GM19238 (cell line): ENCODE measurements around the gene SCN10A.

Source experiments
- DNase-seq: peaks from one replicate; pipeline ENCODE4 v3.0.0; 2011; ENCODE audit warnings: low spot score; ENCODE audit not compliant: insufficient read length

SCN10A gene

GRCh38 chr3:38782148-38782547, 33.9 kb downstream of the SCN10A start:
- no peak for DNase-seq

GRCh38 chr3:38773528-38773927, 42.5 kb downstream of the SCN10A start:
- DNase-seq = no peak

- DNase-seq = no peak
Observed at GRCh38 chr3:38763569-38763968, 52.4 kb downstream of the SCN10A start.

GRCh38 chr3:38758557-38758956, 57.5 kb downstream of the SCN10A start:
- DNase-seq = no peak

- no peak for DNase-seq
Observed at GRCh38 chr3:38757721-38758120, 58.3 kb downstream of the SCN10A start.

GRCh38 chr3:38756892-38757291, 59.1 kb downstream of the SCN10A start:
- no peak for DNase-seq

- DNase-seq = no peak
Observed at GRCh38 chr3:38755130-38755529, 60.9 kb downstream of the SCN10A start.

GRCh38 chr3:38746641-38747040, 69.4 kb downstream of the SCN10A start:
- DNase-seq = no peak

- DNase-seq = no peak
Observed at GRCh38 chr3:38743043-38743442, 73.0 kb downstream of the SCN10A start.

GRCh38 chr3:38742550-38742949, 73.5 kb downstream of the SCN10A start:
- no peak for DNase-seq

- no peak for DNase-seq
Observed at GRCh38 chr3:38740537-38740936, 75.5 kb downstream of the SCN10A start.

- no peak for DNase-seq
Observed at GRCh38 chr3:38739931-38740330, 76.1 kb downstream of the SCN10A start.

- DNase-seq = no peak
Observed at GRCh38 chr3:38739396-38739689, 76.7 kb downstream of the SCN10A start.

- peak; percentile 15 for DNase-seq
Observed at GRCh38 chr3:38738630-38739395, 77.2 kb downstream of the SCN10A start.

- no peak for DNase-seq
Observed at GRCh38 chr3:38731522-38731921, 84.5 kb downstream of the SCN10A start.

GRCh38 chr3:38730281-38730680, 85.7 kb downstream of the SCN10A start:
- DNase-seq = no peak

- no peak for DNase-seq
Observed at GRCh38 chr3:38728008-38728407, 88.0 kb downstream of the SCN10A start.

- DNase-seq = no peak
Observed at GRCh38 chr3:38726751-38727150, 89.3 kb downstream of the SCN10A start.

GRCh38 chr3:38725726-38726419, 90.1 kb downstream of the SCN10A start:
- DNase-seq = no peak

GRCh38 chr3:38724392-38724736, 91.7 kb downstream of the SCN10A start:
- DNase-seq = no peak

- DNase-seq = no peak
Observed at GRCh38 chr3:38723569-38724391, 92.2 kb downstream of the SCN10A start.

- no peak for DNase-seq
Observed at GRCh38 chr3:38722781-38723568, 93.0 kb downstream of the SCN10A start.
